Esophagus squamous epithelium (tissue), 4 donors: Measurements from ENCODE around the gene CCDC7.

Experiments used
- POLR2A ChIP-seq, 4 donors: fragments of 450-650 bp; IDR thresholded peaks; one replicate each; pipeline ENCODE4 v1.6.1; 2017; ENCODE audit warnings: antibody characterized with exemption in 4 of 4, mild to moderate bottlenecking in 4 of 4, moderate library complexity in 3 of 4
- TF ChIP-seq, protein P1 (sequence below), 6 experiments: fragments of 450-650 bp in 4 of 6; fragments of 200-600 bp in 2 of 6; sonication (generic) in 2 of 6; IDR thresholded peaks; one replicate each; pipeline ENCODE4 v1.5.1; 2016 to 2019; ENCODE audit warnings: antibody characterized with exemption in 6 of 6, mild to moderate bottlenecking in 4 of 6, moderate library complexity in 4 of 6

DNA sequence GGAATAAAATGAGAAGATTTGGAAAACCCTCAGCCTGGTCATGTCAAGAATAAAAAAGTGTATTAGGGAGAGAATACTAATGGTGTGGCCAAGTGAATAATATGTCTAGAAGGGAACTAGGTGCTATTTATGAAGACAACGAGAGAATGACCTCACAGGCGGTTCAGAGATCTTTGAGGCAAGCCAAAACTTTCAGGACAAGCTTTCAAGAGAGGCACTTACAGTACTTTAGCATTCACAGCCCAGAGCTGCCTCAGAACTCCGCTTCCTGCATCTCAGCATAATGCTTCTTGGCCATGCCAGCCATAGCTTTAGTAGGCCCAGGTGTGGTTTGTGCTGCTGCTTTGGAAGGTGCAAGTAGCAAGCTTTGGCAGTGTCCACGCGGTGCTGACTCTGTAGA, 37.2 kb upstream of the CCDC7 start:
- TF ChIP-seq, protein P1, sequence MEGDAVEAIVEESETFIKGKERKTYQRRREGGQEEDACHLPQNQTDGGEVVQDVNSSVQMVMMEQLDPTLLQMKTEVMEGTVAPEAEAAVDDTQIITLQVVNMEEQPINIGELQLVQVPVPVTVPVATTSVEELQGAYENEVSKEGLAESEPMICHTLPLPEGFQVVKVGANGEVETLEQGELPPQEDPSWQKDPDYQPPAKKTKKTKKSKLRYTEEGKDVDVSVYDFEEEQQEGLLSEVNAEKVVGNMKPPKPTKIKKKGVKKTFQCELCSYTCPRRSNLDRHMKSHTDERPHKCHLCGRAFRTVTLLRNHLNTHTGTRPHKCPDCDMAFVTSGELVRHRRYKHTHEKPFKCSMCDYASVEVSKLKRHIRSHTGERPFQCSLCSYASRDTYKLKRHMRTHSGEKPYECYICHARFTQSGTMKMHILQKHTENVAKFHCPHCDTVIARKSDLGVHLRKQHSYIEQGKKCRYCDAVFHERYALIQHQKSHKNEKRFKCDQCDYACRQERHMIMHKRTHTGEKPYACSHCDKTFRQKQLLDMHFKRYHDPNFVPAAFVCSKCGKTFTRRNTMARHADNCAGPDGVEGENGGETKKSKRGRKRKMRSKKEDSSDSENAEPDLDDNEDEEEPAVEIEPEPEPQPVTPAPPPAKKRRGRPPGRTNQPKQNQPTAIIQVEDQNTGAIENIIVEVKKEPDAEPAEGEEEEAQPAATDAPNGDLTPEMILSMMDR (IDR thresholded peaks at IDR 0.05) = no peak
- TF ChIP-seq POLR2A (IDR thresholded peaks at IDR 0.05) = no peak
